Subcutaneous abdominal adipose tissue (tissue), 5 donors: ENCODE data around the gene ADARB2.

Source experiments
- H3K27ac ChIP-seq: one replicate; pipeline ENCODE4 v1.7.0; 2013; ENCODE audit warnings: low read depth, mild to moderate bottlenecking, inconsistent platforms, low read length, moderate library complexity
- H3K27me3 ChIP-seq, 5 donors: one replicate each; pipeline ENCODE4 v1.7.0; 2013; ENCODE audit warnings: low read length in 5 of 5, inconsistent platforms in 1 of 5; ENCODE audit not compliant: control insufficient read depth in 5 of 5, insufficient read depth in 4 of 5
- H3K36me3 ChIP-seq, 5 donors: one replicate each; pipeline ENCODE4 v1.7.0; 2013; ENCODE audit warnings: low read length in 5 of 5; ENCODE audit not compliant: control insufficient read depth in 5 of 5, insufficient read depth in 5 of 5
- H3K4me1 ChIP-seq, 5 donors: one replicate each; pipeline ENCODE4 v1.7.0; 2013; ENCODE audit warnings: low read length in 5 of 5, mild to moderate bottlenecking in 3 of 5, moderate library complexity in 1 of 5; ENCODE audit not compliant: control insufficient read depth in 5 of 5, insufficient read depth in 5 of 5
- H3K4me3 ChIP-seq, 5 donors: one replicate each; pipeline ENCODE4 v1.7.0; 2013; ENCODE audit warnings: low read length in 5 of 5, low read depth in 1 of 5
- H3K9ac ChIP-seq, 5 donors: one replicate each; pipeline ENCODE4 v1.7.0; 2013; ENCODE audit warnings: low read length in 5 of 5, mild to moderate bottlenecking in 4 of 5, moderate library complexity in 3 of 5
- H3K9me3 ChIP-seq, 5 donors: one replicate each; pipeline ENCODE4 v1.7.0; 2013; ENCODE audit warnings: low read length in 5 of 5; ENCODE audit not compliant: control insufficient read depth in 5 of 5
- donor health status: healthy.
- donor health status: healthy.
- donor health status: healthy.
- donor health status: healthy.
- donor health status: healthy.

Gene ADARB2

DNA sequence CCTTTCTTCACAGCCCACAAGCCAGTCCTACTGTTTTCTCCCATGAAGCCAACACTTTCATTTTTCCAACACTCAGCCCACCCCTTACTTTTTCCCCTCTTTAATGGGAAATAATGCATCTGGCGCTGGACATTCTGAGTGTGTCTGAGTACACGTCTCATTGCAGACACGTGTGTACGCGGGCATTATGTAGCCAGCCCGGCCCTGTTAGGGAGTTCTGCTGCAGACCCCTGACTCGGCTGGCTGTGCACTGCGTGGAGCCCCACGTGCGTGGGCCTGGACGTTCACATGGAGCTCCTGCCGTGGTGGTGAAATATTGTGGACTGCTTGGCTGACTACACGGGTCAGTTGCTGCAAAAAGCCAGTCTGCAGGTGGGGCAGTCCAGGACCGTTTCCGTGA, 233.0 kb downstream of the ADARB2 start:
- no peaks in the 10 kb centered on the region for H3K4me1 ChIP-seq
- H3K9ac ChIP-seq: no peak overlapping the region
- no peaks in the 10 kb centered on the region for H3K36me3 ChIP-seq
- no peak overlapping the region for H3K27ac ChIP-seq
- no peak overlapping the region for H3K4me3 ChIP-seq
- H3K27me3 ChIP-seq: peaks cover 0 to 8% (median 2%) of the 10 kb centered on the region in 5 donors
- peaks cover 0 to 18% (median 7%) of the 10 kb centered on the region in 5 donors for H3K9me3 ChIP-seq

- H3K27ac ChIP-seq: no peak overlapping the region
- no peaks in the 10 kb centered on the region for H3K36me3 ChIP-seq
- H3K27me3 ChIP-seq: peaks cover 0 to 8% (median 0%) of the 10 kb centered on the region in 5 donors
- H3K9ac ChIP-seq: no peak overlapping the region
- no peak overlapping the region for H3K4me3 ChIP-seq
- no peaks in the 10 kb centered on the region for H3K4me1 ChIP-seq
- H3K9me3 ChIP-seq: peaks cover 0 to 18% (median 7%) of the 10 kb centered on the region in 5 donors
Measured at GRCh38 chr10:1502451-1502850, 234.9 kb downstream of the ADARB2 start.

GRCh38 chr10:1499359-1499957, 237.9 kb downstream of the ADARB2 start:
- no peaks in the 10 kb centered on the region for H3K36me3 ChIP-seq
- H3K27ac ChIP-seq: no peak overlapping the region
- no peaks in the 10 kb centered on the region for H3K27me3 ChIP-seq
- no peaks in the 10 kb centered on the region for H3K4me1 ChIP-seq
- H3K4me3 ChIP-seq: no peak overlapping the region
- H3K9ac ChIP-seq: no peak overlapping the region
- peaks cover 0 to 11% (median 6%) of the 10 kb centered on the region in 5 donors for H3K9me3 ChIP-seq

DNA sequence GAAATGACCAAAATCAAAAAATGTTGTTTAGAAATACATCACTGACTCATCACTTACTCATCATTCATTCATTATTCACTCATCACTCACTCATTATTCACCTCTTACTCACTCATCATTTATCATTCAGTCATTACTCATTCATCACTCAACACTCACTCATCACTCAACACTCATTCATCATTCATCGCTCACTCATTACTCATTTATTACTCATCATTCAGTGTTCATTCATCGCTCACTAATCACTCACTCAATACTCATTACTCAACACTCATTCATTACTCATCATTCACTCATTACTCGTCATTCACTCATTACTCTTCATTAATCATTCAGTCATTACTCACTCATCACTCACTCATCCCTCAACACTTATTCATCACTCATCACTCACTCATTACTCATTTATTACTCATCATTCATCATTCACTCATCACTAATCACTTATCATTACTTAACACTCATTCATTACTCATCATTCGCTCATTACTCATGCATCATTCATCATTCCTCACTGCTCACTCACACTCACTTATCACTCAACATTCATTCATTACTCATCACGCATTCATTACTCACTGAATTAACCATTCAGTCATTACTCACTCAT, 238.5 kb downstream of the ADARB2 start:
- no peak overlapping the region for H3K27ac ChIP-seq
- H3K4me3 ChIP-seq: no peak overlapping the region
- no peaks in the 10 kb centered on the region for H3K4me1 ChIP-seq
- H3K36me3 ChIP-seq: no peaks in the 10 kb centered on the region
- no peaks in the 10 kb centered on the region for H3K27me3 ChIP-seq
- peaks cover 0 to 9% (median 5%) of the 10 kb centered on the region in 5 donors for H3K9me3 ChIP-seq
- no peak overlapping the region for H3K9ac ChIP-seq

- H3K36me3 ChIP-seq: no peaks in the 10 kb centered on the region
- H3K4me3 ChIP-seq: no peak overlapping the region
- no peak overlapping the region for H3K27ac ChIP-seq
- H3K27me3 ChIP-seq: no peaks in the 10 kb centered on the region
- H3K9ac ChIP-seq: no peak overlapping the region
- H3K9me3 ChIP-seq: peaks cover 0 to 6% (median 4%) of the 10 kb centered on the region in 5 donors
- H3K4me1 ChIP-seq: no peaks in the 10 kb centered on the region
Measured at GRCh38 chr10:1495915-1496517, 241.3 kb downstream of the ADARB2 start.

- no peak overlapping the region for H3K9ac ChIP-seq
- H3K9me3 ChIP-seq: peaks cover 0 to 6% (median 0%) of the 10 kb centered on the region in 5 donors
- H3K27ac ChIP-seq: no peak overlapping the region
- no peaks in the 10 kb centered on the region for H3K4me1 ChIP-seq
- no peak overlapping the region for H3K4me3 ChIP-seq
- no peaks in the 10 kb centered on the region for H3K36me3 ChIP-seq
- H3K27me3 ChIP-seq: peaks cover 0 to 2% (median 0%) of the 10 kb centered on the region in 5 donors
Measured at GRCh38 chr10:1492641-1493040, 244.7 kb downstream of the ADARB2 start.

- Histone ChIP-seq H3K36me3 (no peaks in the 10 kb centered on the region), H3K27ac (no peak overlapping the region), H3K4me1 (no peaks in the 10 kb centered on the region), H3K27me3 (peaks cover 0 to 2% (median 0%) of the 10 kb centered on the region in 5 donors), H3K9me3 (peaks cover 0 to 6% (median 0%) of the 10 kb centered on the region in 5 donors), H3K9ac (no peak overlapping the region), H3K4me3 (no peak overlapping the region)
Measured at GRCh38 chr10:1491901-1492300, 245.4 kb downstream of the ADARB2 start.

- no peak overlapping the region for H3K4me3 ChIP-seq
- H3K27me3 ChIP-seq: peaks cover 0 to 7% (median 2%) of the 10 kb centered on the region in 5 donors
- no peaks in the 10 kb centered on the region for H3K4me1 ChIP-seq
- no peak overlapping the region for H3K9ac ChIP-seq
- no peaks in the 10 kb centered on the region for H3K36me3 ChIP-seq
- no peaks in the 10 kb centered on the region for H3K9me3 ChIP-seq
- no peak overlapping the region for H3K27ac ChIP-seq
Measured at GRCh38 chr10:1489801-1490200, 247.5 kb downstream of the ADARB2 start.

DNA sequence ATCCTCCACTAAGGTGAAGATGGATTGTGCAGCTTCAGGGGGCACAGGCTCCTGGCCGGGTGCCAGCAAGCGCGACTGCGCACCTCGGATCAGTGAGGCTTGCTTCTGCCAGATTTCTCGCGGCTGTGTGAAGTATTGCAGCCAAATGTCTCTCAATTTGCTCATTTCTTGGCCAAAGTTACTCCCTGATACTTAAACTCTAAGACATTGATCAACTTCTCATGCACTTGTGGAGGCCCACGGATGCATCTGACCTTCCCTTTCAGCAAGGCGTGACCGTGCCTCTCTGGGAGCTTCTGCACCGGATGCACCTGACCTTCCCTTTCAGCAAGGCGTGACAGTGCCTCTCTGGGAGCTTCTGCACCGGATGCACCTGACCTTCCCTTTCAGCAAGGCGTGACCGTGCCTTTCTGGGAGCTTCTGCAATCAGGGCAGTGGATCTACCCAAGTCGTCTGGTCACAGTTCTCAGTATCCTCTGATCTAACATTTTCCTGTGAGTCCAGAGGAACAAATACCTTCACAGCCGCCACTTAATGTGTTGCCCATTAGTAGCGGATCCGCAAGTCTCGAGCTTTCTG, 248.3 kb downstream of the ADARB2 start:
- Histone ChIP-seq H3K9ac (no peak overlapping the region), H3K36me3 (no peaks in the 10 kb centered on the region), H3K4me1 (no peaks in the 10 kb centered on the region), H3K27ac (no peak overlapping the region), H3K4me3 (no peak overlapping the region), H3K27me3 (peaks cover 0 to 7% (median 2%) of the 10 kb centered on the region in 5 donors), H3K9me3 (no peaks in the 10 kb centered on the region)
